ENCODE results near the gene MTHFR.

The MTHFR gene

DNA sequence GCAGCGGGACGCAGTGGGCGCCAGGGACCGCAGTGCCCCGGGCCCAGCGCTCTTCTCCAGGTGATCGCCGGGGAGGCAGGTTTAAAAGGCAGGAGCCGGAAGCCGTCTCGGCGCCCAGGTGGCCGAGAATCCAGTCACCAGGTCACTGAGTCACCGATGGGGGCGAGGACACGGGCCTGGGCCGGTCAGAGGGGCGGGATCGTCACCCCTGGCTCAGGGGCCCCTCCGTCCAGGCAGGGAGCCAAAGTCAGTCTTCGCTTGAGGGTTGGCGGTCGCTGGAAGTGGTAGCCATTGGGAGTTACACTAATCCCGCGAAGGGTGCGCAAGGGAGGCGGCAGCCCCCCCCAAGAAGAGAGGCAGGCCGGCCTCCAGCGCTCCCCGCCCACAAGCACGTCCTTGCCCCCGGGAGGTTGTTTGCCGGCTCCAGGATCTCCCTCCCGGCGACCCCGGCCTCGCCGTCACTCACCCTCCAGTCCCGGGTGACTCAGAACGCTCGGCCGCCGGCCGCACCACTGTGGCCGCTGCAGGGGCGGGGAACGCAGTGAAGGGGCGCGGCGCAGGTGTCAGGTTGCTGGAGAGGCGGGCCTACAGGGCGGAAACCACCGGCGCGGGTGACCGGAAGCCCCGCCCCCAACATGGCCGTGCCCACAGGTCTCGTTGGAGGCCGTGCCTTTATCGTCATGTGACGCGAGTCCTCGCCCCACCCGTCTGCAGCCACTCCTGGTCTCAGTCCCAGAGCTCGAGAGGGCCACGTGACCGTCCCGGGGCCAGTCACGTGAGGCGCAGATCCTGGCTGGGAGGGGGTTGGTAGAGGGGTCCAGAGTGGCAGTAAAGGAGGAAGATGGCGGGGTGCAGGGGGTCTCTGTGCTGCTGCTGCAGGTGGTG is at the start of gene MTHFR, which contains the start of gene CLCN6:
Gene MTHFR, minus strand, starts transcription at position 543 of the 885 bp plus-strand sequence. CDS start 2,848 bp downstream, outside the sequence.
Gene CLCN6, plus strand, starts transcription at position 770 of the 885 bp plus-strand sequence. Its CDS starts 72 bp downstream, at position 842.
- peak; percentile 100 for DNase-seq (ENCODE audit: low read depth, low spot score)

DNA sequence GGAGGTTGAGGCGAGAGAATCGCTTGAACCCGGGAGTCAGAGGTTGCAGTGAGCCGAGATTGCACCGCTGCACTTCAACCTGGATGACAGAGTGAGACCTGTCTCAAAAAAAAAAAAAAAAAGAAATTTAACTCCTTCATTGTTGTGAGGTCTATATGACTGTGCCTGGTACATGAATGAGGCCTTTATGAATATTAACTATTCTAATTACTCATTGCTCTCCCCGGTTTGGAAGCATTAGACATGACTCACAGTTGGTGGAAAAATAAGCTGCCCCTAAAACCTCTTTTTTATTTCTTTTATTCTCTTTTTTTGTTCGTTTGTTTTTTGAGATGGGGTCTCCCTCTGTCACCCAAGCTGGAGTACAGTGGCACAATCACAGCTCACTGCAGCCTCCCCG is 49.7 kb upstream of the MTHFR start:
- DNase-seq (ENCODE audit: low read depth, low spot score), result no peak

DNA sequence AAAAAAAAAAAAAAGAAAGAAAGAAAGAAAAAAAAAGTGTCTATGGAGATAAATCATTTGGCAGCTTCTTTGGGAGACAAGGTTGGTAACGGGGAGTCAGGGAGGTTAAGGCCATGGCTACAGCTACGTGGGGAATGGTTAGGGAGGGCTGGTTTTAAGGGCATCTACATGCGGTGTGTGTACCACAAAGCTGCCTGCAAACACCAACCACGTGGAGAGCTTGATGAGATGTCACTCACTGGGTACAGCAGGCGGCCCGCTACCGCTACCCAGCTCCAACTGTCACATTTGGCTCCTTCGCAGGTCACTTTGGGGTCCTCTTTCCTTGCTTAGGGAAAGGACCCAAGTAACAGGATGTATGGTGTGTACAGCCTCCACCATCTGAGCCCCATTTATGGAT is 48.8 kb upstream of the MTHFR start:
- no peak for DNase-seq (ENCODE audit: low read depth, low spot score)

DNA sequence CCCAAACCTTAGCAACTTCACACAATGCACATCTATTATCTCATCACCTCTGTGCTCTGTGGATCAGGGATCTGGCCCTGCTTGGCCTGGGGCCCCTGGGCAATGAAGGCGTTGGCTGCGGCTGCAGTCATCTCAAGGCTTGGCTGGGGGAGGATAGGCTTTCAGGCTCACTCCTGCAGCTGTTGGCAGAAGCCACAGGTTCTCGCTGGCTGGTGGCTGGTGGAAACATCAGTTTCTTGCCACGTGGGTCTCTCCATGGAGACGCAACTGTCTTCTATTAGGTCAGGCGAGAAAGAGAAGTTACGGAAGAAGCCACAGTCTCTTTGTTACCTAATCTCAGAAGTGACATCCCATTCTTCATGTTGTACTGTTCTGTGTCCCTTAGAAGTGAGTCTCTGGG is 45.4 kb upstream of the MTHFR start:
- no peak for DNase-seq (ENCODE audit: low read depth, low spot score)

DNA sequence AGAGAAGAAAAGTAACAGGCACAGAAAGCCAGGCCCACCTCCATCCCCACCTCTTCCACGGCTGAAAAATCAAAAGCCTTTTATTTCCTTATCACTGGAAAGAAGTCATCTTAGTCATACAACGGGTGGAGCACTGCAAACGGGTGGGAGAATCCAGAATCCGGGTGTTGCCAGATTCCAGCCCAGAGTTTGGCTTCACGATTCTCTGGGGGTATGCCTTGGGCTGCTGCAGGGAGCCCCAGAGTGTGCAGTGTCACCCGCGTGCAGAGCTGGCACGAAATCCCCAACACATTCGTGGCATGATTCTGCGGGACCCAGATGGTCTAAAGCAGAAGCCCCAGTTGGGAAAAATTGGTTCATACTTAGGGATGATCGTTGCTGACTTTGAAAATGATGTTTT is 44.4 kb upstream of the MTHFR start:
- no peak for DNase-seq (ENCODE audit: low read depth, low spot score)

DNA sequence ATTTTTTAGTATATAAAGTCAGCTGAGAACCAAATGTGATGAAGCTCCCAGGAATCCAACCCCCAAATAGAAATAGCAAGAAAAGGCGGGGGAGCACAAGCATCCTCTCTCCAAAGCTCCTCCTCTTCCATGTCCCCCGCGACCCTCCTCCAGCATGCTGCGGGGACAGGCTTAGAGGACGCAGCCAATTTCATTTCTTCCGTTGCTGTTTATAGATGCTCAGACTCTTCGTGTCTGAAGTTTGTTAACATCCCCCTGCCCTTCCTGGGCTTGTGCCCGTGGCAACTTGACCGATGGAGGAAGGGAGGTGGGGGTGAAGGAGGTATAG is 42.6 kb upstream of the MTHFR start:
- DNase-seq (ENCODE audit: low read depth, low spot score), result no peak

DNA sequence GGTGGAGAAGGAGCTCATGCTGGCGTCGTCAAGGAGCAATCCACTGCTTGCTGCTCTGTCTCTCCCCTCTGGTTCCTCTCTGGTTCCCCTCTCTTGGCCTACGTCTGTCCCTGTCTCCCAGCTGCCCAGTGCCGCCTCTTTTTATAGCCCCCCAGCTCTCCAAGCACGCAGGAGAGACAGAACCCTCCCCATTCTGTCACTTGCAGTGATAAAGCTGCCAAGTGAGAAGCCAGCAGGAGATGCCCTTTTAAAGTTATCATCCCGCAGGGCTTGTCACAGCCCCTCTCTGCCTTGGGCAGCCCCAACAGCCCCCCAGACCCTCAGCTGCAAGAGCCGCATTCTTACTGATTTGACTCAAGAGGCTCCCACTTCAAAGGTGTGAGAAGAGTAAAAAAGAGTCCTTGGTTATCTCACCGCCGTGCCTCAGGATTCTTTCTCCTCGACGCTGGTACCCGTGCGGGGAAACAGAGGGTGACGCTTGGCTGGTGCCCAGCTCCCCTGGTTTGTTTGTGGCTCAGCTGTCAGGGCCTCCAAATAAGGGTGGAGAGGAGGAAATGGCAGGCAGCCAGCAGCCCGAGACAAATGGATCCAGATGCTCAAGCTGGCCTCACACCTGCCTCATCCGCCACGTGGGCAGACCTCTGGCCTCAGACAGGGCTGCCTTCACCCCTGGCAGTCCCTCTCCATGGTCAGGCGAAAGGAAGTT is 42.1 kb upstream of the MTHFR start, which contains the start of gene NPPA:
Gene NPPA, minus strand, starts transcription at position 117 of the 706 bp plus-strand sequence. Its CDS starts 99 bp downstream, at position 18.
- DNase-seq (ENCODE audit: low read depth, low spot score), result peak; percentile 16

DNA sequence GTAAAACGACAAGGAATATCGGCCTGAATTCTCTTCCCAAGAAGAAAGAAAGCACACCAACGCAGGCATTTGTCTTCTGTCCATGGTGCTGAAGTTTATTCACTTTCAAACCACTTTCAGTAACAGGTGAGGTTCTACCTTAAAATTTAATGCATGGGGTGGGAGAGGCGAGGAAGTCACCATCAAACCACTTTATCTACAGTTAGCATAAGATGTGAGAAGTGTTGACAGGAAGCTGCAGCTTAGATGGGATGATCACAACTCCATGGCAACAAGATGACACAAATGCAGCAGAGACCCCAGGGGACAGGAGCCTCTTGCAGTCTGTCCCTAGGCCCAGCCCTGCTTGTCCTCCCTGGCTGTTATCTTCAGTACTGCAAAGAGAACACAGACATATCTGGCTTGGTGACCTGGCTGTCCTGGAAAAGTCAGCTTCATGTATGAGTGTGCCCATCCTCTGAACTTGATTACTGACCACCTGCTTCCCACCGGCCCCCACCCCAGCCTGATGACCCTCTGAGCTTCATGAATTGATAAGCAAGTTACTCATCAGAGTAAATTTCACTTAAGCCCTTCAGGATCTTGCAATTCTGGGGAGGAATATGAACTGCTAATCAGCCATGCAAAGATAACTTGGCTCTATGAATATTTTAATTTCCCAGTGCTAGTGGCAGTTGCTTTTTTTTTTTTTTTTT is 40.0 kb upstream of the MTHFR start:
- DNase-seq (ENCODE audit: low read depth, low spot score), result peak; percentile 56

DNA sequence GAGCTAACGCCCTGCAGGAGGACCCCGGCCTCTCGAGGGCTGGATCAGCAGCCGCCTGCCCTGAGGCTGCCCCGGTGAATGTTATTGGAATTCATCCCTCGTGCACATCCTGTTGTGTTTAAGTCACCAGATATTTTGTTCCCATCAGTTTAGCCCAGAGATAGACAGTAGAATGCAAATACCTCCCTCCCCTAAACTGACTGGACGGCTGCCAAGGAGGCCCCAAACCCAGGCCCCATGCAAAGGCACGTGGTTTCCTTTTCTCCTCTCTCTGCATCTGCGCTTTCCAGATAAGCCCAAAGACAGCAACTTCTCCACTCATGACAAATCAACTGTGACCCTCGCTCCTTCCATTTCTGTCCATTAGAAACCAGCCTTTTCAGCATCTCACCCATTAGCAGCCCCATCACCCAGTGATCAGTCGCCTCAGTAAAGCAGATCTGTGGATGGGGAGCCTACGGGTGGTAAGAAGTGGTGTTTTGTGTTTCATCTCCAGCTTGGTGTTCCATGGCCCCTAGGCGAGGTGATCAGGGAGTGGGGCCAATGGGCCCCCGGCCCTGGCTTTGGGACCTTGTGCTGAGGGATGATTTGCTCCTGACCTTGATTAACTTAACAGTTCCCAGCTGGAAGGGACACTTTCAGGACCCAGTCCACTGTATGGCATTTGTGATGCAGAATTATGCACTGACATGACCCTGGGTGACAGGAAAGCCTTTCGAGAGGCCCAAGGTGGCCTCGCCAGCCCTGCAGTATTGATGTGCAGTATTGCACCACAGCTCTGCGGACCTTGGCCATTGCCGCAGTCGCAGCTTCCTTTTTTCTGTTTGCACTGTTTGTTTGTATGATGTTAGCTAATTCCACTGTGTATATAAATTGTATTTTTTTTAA is 36.6 kb upstream of the MTHFR start:
- no peak for DNase-seq (ENCODE audit: low read depth, low spot score)

DNA sequence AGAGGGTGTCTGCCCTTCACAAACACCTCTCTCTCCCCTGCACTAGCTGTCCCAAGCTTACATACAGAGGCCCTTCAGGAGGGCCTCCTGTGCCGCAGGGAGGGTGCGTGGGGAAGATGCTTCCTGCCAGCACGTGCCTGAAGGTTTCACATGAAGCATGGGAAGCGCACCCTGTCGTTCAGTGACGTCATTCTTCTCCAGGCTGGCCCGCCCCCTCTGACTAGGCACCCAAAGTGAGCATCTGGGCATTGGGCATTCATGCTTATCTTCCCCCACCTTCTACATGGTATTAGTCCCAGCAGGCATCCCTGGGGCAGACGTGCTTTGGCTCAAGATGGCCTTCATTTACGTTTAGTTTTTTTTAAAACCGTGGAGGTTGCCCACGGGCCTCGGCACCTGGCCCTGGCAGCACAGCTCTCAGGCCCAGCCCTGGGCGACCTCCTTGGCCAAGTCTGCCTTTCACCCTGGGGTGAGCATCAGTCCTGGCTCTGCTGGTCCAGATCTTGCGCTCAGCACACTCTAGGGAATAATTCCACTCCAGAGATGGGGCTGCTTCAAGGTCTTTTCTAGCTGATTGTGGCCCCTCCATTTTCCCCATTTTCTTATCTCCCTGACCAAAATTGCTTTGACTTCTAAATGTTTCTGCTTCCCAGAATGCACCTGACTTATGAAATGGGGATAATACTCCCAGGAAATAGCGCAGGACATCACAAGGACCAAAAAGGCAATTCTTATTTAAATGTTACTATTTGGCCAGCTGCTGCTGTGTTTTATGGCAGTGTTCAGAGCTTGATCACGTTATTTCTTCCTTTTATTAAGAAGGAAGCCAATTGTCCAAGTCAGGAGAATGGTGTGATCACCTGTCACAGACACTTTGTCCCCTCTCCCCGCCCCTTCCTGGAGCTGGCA is 35.7 kb upstream of the MTHFR start:
- no peak for DNase-seq (ENCODE audit: low read depth, low spot score)

DNA sequence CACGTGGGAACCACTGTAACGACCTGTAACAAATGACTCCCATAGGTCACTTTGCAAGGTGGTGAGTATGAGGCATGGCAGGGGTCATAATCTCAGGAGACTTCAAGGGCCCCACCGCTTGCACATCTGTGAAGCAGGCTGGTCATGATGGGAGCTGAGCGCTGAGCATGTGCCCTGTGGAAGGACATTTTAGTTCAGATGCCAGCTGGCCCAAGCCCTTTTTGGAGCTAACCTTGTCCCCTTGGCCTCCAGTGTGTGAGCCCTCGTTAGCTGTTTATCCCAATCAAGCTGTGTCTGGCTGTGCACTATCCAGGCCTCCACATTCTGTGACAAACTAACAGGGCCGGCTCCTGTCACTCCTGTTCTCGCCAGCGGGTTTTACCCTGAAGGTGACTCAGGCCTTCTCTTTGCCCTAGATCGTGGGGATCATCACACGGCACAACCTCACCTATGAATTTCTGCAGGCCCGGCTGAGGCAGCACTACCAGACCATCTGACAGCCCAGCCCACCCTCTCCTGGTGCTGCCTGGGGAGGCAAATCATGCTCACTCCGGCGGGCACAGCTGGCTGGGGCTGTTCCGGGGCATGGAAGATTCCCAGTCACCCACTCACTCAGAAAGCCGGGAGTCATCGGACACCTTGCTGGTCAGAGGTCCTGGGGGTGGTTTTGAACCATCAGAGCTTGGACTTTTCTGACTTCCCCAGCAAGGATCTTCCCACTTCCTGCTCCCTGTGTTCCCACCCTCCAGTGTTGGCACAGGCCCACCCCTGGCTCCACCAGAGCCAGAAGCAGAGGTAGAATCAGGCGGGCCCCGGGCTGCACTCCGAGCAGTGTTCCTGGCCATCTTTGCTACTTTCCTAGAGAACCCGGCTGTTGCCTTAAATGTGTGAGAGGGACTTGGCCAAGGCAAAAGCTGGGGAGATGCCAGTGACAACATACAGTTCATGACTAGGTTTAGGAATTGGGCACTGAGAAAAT is 34.3 kb upstream of the MTHFR start:
- DNase-seq (ENCODE audit: low read depth, low spot score), result no peak

DNA sequence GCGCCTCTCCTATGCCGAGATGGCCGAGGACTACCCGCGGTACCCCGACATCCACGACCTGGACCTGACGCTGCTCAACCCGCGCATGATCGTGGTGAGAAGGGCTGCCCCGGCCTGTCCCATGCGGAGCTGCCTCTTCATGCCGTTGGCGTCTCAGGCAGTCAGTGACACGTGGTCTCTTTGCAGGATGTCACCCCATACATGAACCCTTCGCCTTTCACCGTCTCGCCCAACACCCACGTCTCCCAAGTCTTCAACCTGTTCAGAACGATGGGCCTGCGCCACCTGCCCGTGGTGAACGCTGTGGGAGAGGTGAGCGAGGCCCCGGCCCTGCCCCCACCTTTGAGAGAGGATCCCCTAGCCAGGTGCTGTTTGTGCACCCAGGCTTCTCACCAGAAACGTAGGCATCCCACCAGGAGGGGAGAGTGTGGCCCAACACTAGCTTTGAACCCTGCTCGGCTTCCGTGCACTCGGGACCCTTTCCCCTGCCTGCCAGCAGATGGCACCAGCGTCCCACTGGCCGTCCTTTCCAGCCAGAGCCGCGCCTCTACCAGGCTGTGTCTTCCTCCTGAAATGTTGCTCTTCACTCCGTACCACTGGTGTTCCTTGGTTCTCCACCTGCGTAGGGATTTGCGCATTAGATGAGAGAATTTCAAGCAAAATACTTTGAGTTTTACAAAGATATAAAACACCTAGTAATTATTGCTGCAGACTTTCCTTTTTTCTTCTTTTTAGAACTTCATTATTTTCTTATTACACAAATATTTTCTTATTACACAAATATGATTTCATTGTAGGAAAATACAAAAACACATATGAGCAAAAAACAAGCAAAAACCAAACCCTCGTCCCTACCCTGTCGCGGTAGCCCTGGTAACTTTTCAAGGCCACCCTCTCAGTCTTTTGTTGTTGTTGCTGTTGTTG is 32.8 kb upstream of the MTHFR start:
- DNase-seq (ENCODE audit: low read depth, low spot score), result peak; percentile 75

DNA sequence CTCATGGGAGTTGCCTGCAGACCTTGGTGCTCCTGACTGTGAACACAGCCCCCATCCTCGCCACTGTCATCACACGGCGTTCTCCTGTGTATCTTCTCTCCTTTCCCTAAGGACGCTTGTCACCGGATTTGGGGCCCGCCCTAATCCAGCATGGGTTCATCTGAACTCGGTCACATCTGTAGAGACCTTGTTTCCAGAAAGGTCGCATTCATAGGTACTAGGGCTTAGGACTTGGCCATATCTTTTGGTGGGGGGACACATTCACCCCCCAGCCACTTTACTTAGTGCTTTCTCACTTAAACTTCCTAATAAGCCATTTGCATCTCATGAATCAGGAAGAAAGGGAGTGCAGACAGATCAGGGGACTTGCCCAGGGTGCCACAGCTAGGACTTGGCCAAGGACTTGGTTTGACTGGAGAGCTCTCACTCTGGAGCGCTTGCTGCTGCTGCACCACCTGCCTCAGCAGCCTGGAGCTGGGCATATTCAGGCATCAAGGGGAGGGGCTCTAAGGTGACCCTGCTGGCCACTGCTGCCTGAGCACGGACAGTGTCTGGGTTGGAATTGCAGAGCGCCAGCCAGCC is 32.1 kb upstream of the MTHFR start:
- no peak for DNase-seq (ENCODE audit: low read depth, low spot score)

DNA sequence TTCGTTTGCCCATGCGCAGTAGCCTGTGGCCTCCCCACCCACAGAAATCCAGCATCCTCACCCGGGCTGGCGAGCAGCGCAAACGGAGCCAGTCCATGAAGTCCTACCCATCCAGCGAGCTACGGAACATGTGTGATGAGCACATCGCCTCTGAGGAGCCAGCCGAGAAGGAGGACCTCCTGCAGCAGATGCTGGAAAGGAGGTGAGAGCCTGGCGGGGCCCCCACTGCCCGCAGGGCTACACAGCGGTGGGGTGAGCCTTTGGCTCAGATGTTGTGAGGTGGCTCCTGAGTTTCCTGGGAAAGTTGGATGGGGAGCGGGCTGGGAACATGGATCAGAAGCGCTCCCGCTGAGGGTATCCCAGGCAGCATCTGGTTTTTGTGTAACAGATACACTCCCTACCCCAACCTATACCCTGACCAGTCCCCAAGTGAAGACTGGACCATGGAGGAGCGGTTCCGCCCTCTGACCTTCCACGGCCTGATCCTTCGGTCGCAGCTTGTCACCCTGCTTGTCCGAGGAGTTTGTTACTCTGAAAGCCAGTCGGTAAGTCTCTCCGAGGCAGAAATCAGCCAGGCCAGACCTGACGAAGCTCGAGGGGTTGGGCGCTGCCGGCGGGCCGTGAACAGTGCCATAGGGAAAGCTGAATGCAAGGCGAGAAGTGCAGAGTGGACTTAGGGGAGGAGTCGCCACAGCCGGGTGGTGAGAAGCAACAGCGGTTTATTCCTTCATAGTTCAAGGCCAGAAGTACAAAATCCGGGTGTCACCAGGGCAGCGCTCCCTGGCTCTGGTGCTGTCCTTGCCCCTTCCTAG is 31.4 kb upstream of the MTHFR start:
- no peak for DNase-seq (ENCODE audit: low read depth, low spot score)

DNA sequence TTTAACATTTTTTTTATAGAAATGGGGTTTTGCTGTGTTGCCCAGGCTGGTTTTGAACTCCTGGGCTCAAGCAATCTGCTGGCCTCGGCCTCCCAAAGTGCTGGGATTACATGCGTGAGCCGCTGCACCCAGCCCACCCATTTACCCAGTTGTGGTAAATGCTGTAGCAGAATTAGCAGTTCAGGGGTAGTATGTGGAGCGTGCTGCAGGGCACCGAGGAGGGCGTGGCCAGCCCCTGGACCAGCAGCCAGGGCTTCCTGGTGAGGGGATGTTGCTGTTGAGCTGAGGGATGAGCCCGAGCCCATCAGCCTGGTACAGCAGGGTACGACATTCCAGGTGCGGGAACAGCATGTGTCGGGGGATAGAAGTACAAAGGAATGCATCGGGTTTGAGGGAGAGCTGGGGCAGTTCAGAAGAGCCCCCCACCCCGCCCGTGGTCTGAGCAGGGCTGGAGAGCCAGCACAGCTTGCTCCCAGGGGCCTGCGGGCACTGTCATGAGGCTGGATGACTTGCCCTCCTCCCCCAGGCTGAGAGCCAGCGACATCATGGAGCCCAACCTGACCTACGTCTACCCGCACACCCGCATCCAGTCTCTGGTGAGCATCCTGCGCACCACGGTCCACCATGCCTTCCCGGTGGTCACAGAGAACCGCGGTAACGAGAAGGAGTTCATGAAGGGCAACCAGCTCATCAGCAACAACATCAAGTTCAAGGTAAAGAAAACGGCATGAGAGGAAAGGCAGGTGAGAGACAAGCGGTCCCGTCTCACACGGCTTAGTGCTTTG is 29.9 kb upstream of the MTHFR start:
- no peak for DNase-seq (ENCODE audit: low read depth, low spot score)

DNA sequence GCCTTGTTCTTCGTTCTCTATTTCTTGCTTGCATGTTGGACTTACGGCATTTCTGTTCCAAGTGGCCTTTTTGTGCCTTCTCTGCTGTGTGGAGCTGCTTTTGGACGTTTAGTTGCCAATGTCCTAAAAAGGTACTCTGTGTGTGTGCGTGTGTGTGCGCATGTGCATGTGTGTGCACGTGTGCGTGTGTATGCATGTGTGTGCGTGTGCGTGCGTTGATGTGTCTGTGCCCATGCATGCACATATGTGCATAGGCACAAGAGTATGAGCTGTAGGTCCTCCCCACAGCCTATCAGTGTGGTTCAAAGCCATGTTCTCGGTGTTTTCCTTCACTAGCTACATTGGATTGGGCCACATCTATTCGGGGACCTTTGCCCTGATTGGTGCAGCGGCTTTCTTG is 28.1 kb upstream of the MTHFR start:
- no peak for DNase-seq (ENCODE audit: low read depth, low spot score)

Data from astrocyte of the hippocampus (primary cell).